ENCODE results near the gene PEAR1.

- TF ChIP-seq CTCF (conservative IDR thresholded peaks at IDR 0.05 in 1 of 2, IDR thresholded peaks at IDR 0.05 in 1 of 2; ENCODE audit: extremely low read depth in 1 of 2, insufficient read depth in 1 of 2, low read depth in 1 of 2, low read length in 2 of 2) (no peak), EZH2 (IDR thresholded peaks at IDR 0.05; ENCODE audit: borderline replicate concordance, low read length) (no peak)
These were observed 34.6 kb downstream of the PEAR1 start for GRCh38 chr1:156928043-156928602.

Data from mammary epithelial cell (primary cell).